NCI-H2081 (cell line): ENCODE data around the gene CCDC70.
"Not testable (repeated sequence)": the region's sequence is repeated elsewhere in the genome, so short reads cannot be mapped to it uniquely, and the experiment has no call there.

ENCODE experiments used
- DNase-seq, 2 experiments: peaks; one replicate each; lab custom pipeline; 2025; lab: John Stamatoyannopoulos, UW

The CCDC70 gene

DNA sequence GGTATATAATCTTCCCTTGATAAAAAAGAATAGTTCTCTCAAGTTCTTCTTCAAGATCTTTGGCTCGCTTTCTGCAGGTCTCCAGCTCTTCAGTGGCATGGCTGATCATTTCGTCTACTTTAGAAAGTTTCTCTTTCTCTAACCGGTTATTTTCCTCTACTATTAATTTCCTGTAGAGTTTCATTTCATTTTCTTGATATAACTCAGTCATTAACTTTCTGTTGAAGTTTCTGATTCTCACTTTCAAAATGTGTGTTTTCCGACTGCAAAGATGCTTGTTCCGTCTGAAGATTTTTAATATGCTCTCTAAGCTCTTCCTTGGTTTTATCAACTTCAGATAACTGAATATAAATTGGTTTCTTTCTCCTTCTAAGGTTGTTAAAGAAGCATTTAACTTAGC, 47.5 kb downstream of the CCDC70 start:
- not testable (repeated sequence) for DNase-seq

GRCh38 chr13:51910508-51910907, 48.7 kb downstream of the CCDC70 start:
- no peak for DNase-seq

DNA sequence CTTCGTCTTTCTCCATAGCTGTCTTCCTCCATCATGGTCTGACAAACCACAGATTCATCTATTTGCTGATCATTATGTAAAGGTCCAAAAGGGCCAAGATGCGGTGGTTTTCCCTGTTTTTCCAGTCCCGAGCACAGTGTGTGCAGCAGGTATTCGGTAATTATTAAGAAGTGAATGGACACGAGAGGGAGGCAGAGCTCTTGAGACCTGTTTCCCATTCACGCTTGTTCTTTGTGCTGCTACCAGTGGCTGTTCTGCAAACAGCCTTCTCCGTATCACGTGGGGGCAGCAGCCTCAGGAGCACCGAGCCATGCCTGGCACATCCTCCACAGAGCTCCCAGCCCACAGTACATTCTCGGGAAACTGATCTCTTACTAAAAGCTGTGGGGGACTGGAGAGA, 50.3 kb downstream of the CCDC70 start:
- no peak for DNase-seq

DNA sequence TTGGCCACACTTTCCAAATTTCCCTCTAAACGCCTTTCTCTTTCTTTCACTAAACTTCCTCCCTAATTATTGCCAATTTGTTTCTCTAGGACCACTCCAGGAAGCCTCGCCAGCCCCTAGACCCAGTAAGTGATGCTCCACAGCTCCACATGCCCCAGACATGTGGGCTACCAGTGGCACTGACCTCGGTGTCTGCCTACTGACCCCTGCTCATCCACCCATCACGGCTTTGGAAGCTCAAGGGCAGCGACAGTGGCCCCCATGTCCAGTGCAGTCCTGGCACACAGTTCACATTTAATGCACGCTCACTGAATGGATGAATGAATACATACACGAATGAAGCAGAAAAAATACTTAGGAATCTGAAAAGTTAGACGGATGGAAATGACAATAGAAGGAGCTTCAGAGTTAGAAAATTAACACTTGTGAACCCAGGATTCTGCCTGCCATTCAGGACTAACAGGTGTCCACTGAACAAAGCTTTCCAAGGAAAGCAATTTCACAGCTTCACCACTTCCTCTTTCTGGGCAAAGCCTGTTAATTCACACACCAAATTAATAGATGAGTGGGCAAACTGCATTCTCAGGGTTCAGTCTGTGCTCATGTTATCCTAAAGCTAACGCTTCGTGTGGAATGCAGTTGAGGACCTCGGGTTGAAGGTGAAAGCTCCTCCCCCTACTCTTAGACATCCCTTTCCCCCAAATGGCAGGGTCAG, 50.9 kb downstream of the CCDC70 start:
- no peak for DNase-seq

DNA sequence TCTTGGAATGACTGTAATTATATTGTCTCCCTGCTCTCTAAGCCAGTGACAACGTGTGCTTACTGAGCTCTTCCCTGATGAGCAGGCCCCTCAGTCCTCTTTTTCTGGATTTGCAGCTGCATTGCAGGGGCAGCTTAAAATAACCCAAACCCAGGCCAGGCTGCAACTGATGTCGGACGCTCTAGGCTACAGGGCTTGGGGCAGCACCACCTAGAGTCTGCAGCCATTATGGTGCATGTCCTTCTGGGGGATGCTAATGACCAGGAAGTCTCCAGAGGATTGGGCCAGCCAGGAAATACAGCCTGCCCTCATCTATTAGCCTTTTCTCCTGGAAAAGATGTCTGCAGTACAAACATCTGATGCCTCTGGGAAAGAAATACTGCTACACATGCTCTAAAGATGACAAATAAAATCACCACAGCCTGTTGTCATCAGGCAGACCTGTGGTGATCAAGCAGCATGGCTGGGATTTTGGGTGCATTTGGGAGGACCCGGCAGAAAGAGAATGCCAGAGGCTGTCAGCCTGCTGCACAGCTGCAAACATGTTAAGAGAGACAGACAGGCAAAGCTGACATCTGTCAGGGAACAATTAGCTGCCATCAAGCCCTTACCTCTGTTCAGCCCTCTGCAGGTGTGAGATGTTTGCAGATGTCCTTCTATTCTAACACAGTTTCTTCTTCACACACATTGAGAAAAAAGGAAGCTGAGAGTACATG, 51.8 kb downstream of the CCDC70 start:
- DNase-seq = no peak

GRCh38 chr13:51914137-51914493, 52.3 kb downstream of the CCDC70 start:
- no peak for DNase-seq
